ENCODE results near the gene TTLL4. TPM values are rescaled to one million over a fixed set of nuclear protein-coding genes. Genes with fewer than 3 reads are reported as not detected.

The TTLL4 gene
- total and polyA plus RNA-seq, 9 donors = 6.9 to 19.6 (median 17.2) TPM

DNA sequence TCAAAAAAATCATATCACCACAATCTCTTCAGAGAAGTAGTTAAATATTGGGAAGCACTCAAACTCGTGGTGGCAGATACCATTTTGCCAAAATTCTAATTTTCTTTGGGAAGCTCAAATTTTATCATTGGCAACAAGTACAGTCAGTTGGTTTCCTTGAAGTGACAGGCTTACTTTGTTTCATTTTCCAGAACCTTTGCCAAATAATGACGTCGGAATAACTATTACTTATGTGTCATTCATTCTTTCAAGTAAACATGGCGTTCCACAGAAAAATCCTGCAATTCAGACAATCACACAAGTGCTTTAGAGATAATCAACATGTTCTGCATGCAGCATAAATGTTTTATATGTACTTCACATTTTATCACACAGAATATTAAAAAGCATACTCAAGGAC, 5.4 kb downstream of the TTLL4 start:
- Histone ChIP-seq H3K9me3 (no peaks in the 10 kb centered on the region), H3K4me3 (no peak overlapping the region), H3K27ac (no peak overlapping the region), H3K36me3 (no peaks in the 10 kb centered on the region), H3K4me1 (ENCODE audit: insufficient read depth) (no peaks in the 10 kb centered on the region), H3K27me3 (no peaks in the 10 kb centered on the region)
- no peak for DNase-seq
- WGBS, 3 donors = 74 to 82% (median 75%) methylated on average over 4 of the region's 4 CpGs
- intact Hi-C loops (cut with DNase I) = loop anchor here in 1 of 4 donors (10.0 kb wide), 1 partner anchor 139 kb away; the partner anchor contains the start of gene WNT6
- TF ChIP-seq EP300 (IDR thresholded peaks at IDR 0.05) = no peak
- TF ChIP-seq POLR2A (IDR thresholded peaks at IDR 0.05) = no peak
- TF ChIP-seq, protein P1, sequence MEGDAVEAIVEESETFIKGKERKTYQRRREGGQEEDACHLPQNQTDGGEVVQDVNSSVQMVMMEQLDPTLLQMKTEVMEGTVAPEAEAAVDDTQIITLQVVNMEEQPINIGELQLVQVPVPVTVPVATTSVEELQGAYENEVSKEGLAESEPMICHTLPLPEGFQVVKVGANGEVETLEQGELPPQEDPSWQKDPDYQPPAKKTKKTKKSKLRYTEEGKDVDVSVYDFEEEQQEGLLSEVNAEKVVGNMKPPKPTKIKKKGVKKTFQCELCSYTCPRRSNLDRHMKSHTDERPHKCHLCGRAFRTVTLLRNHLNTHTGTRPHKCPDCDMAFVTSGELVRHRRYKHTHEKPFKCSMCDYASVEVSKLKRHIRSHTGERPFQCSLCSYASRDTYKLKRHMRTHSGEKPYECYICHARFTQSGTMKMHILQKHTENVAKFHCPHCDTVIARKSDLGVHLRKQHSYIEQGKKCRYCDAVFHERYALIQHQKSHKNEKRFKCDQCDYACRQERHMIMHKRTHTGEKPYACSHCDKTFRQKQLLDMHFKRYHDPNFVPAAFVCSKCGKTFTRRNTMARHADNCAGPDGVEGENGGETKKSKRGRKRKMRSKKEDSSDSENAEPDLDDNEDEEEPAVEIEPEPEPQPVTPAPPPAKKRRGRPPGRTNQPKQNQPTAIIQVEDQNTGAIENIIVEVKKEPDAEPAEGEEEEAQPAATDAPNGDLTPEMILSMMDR (IDR thresholded peaks at IDR 0.05) = no peak

DNA sequence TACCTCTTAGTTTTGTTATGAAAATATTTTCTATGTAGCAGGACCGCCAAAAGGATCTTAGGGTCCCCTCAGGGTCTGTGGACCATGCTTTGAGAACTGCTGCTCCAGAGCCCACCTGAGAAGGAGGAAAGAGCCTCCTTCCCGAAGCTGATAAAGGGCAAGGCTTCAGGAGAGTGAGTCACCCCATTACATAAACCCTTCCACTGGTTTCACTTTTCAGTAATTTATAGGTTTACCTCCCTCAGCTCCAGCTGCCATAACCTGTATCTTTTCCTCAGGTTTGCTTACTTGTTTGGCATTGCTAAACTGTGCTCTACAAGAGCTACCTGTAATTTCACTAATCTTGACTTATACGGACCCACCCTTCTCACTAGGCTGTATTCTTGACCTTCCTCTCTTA, 6.6 kb downstream of the TTLL4 start:
- intact Hi-C loops (cut with DNase I) = loop anchor here in 1 of 4 donors (10.0 kb wide), 1 partner anchor 138 kb away; the partner anchor contains the start of gene WNT6
- H3K36me3 ChIP-seq = no peaks in the 10 kb centered on the region
- DNase-seq = no peak
- no peak overlapping the region for H3K27ac ChIP-seq
- WGBS, 3 donors = 72 to 79% (median 73%) methylated on average over 3 of the region's 3 CpGs
- H3K4me1 ChIP-seq (ENCODE audit: insufficient read depth) = no peaks in the 10 kb centered on the region
- H3K27me3 ChIP-seq = no peaks in the 10 kb centered on the region
- TF ChIP-seq EP300 (IDR thresholded peaks at IDR 0.05) = no peak
- no peak for TF ChIP-seq POLR2A (IDR thresholded peaks at IDR 0.05)
- TF ChIP-seq, protein P1 (IDR thresholded peaks at IDR 0.05) = no peak
- no peaks in the 10 kb centered on the region for H3K9me3 ChIP-seq
- H3K4me3 ChIP-seq = no peak overlapping the region

DNA sequence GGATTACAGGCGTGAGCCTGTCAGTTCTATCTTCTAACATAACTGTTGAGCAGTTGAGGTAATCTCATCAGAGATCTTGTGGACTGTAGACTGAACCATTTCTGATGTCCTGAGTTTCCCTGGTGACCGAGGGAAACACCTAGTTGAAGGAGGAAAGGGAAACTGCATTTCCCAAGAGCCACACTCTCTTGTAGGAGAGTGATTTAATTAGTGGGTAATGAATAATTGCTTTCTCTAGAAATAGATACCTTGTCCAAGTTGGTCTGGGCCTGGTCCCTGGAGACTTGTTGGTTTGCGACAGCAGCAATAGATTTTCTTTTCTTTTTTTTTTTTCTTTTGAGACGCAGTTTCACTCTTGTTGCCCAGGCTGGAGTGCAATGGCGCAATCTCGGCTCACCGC, 7.4 kb downstream of the TTLL4 start:
- DNase-seq = no peak
- intact Hi-C loops (cut with DNase I) = loop anchor here in 1 of 4 donors (10.0 kb wide), 1 partner anchor 137 kb away; the partner anchor contains the start of gene WNT6
- H3K9me3 ChIP-seq = no peaks in the 10 kb centered on the region
- H3K4me1 ChIP-seq (ENCODE audit: insufficient read depth) = no peaks in the 10 kb centered on the region
- WGBS, 3 donors = 93 to 98% (median 96%) methylated on average over 7 of the region's 7 CpGs
- no peak overlapping the region for H3K27ac ChIP-seq
- H3K27me3 ChIP-seq = no peaks in the 10 kb centered on the region
- no peak overlapping the region for H3K4me3 ChIP-seq
- no peak for TF ChIP-seq EP300 (IDR thresholded peaks at IDR 0.05)
- no peaks in the 10 kb centered on the region for H3K36me3 ChIP-seq

DNA sequence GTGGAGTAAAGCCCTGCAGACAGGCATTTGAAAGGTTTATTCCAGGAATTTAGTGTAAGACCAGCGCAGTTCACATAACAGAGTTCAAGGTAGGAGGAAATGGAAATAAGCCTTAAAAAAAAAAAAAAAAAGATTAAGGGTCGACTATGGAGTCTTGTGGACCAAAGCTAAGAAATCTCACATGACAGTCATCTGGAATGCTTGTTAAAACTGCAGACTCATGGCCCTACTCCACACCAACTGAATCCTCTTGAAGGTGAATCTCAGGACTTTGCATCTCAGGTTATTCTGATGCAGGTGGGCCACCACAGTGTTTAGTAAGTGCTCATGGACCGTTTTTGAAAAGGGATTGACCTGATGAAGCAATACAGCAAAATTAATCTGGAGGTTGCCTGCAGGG, 8.8 kb downstream of the TTLL4 start:
- Histone ChIP-seq H3K27me3 (no peaks in the 10 kb centered on the region), H3K4me3 (no peak overlapping the region), H3K4me1 (ENCODE audit: insufficient read depth) (no peaks in the 10 kb centered on the region), H3K9me3 (no peaks in the 10 kb centered on the region), H3K36me3 (no peaks in the 10 kb centered on the region), H3K27ac (no peak overlapping the region)
- TF ChIP-seq POLR2A (IDR thresholded peaks at IDR 0.05) (no peak), EP300 (IDR thresholded peaks at IDR 0.05) (no peak)
- TF ChIP-seq, protein P1 (IDR thresholded peaks at IDR 0.05) = no peak
- intact Hi-C loops (cut with DNase I) = loop anchor here in 1 of 4 donors (10.0 kb wide), 1 partner anchor 135 kb away; the partner anchor contains the start of gene WNT6
- DNase-seq = no peak
- 73 to 80% (median 78%) methylated on average over 3 of the region's 3 CpGs for WGBS, 3 donors
